GM10266 (cell line): ENCODE data around the gene CLDN3.

Experiments used
- DNase-seq: peaks from one replicate; pipeline ENCODE4 v3.0.0; 2012; ENCODE audit errors: extremely low spot score
- TF ChIP-seq, protein P1 (sequence below): IDR thresholded peaks from 2 replicates; pipeline ENCODE4 v1.5.1; 2012; ENCODE audit warnings: mild to moderate bottlenecking, low read depth; ENCODE audit not compliant: control insufficient read depth, insufficient read depth; ENCODE audit errors: missing control alignments

CLDN3 gene

GRCh38 chr7:73768641-73769480 is 1.2 kb downstream of the CLDN3 start:
- DNase-seq = no peak
- TF ChIP-seq, protein P1, sequence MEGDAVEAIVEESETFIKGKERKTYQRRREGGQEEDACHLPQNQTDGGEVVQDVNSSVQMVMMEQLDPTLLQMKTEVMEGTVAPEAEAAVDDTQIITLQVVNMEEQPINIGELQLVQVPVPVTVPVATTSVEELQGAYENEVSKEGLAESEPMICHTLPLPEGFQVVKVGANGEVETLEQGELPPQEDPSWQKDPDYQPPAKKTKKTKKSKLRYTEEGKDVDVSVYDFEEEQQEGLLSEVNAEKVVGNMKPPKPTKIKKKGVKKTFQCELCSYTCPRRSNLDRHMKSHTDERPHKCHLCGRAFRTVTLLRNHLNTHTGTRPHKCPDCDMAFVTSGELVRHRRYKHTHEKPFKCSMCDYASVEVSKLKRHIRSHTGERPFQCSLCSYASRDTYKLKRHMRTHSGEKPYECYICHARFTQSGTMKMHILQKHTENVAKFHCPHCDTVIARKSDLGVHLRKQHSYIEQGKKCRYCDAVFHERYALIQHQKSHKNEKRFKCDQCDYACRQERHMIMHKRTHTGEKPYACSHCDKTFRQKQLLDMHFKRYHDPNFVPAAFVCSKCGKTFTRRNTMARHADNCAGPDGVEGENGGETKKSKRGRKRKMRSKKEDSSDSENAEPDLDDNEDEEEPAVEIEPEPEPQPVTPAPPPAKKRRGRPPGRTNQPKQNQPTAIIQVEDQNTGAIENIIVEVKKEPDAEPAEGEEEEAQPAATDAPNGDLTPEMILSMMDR = no peak

- TF ChIP-seq, protein P1 = no peak
- no peak for DNase-seq
These were observed 3.4 kb downstream of the CLDN3 start for GRCh38 chr7:73766556-73767229.

DNA sequence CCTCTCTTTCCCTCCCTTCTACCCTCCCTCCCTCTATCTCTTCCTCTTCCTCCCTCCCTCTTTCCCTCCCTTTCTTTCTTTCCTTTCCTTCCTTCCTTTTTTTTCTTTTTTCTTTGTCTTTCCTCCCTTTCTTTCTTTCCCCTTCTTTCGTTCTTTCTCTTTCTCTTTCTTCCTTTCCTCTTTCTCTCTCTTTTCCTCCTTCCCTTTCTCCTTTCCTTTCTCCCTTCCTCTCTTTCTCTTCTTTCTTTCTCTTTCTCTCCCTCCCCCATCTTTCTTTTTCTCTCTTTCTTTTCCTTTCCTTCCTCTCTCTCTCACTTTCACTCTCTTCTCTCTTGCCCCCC is 7.4 kb downstream of the CLDN3 start:
- TF ChIP-seq, protein P1 = no peak
- DNase-seq = no peak

- TF ChIP-seq, protein P1 = no peak
These were observed 8.0 kb downstream of the CLDN3 start for GRCh38 chr7:73761854-73762658.

DNA sequence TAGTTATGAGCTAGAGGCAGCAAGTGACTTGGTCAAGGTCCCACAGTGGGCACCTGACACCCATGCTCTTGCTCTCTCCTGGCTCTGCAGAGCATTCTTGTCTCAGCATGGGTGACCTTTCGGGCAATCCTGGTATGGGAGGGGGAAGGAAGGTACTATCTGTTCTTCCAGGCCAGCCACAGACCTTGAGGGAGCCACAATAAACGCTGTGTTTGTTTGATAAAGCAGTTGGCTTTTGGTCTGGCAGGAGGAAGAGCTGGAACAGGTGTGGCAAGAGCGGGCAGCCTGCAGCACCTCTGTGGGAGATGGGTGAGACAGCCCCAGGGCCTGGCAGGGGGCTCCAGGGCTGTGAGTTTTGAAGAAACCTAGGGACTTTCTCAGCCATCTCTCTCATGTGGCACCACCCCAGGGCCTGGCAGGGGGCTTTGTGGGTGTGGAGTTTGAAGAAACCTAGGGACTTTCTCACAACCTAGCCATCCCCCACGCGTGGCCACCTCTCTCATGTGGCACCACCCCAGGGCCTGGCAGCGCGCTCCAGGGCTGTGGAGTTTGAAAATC is 11.4 kb downstream of the CLDN3 start:
- TF ChIP-seq, protein P1 = no peak
- DNase-seq = no peak

More at GRCh38 chr7:73761854-73762658, 8.0 kb downstream of the CLDN3 start:
- no peak for DNase-seq

DNA sequence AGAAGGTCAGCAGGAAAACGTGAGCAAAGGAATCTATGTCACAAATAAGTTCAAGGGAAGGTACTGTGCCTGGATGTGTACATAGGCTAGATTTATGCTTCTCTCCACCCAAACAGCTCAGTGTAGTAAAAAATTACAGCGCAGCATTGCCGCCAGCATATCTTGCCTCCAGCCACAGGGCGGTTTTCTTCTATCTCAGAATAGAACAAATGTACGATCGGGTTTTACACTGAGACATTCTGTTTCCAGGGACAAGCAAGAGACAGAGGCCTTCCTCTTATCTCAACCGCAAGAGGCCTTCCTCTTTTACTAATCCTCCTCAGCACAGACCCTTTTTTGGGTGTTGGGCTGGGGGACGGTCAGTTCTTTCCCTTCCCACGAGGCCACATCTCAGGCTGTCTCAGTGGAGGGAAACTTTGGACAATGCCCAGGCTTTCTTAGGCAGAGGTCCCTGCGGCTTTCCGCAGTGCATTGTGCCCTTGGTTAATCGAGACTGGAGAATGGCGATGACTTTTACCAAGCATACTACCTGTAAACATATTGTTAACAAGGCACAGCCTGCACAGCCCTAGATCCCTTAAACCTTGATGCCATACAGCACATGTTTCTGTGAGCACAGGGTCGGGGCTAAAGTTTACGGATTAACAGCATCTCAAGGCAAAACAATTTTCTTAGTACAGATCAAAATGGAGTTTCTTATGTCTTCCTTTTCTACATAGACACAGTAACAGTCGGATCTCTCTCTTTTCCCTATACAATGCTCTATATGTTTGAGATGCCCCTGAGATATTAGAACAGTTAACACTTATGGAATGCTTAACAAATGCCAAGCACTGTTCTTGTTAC is 19.9 kb downstream of the CLDN3 start:
- TF ChIP-seq, protein P1 = no peak

More for the DNA sequence above, 19.9 kb downstream of the CLDN3 start:
- DNase-seq = no peak
